T-cell (primary cell): ENCODE measurements around the gene CASP6. TPM values are rescaled to one million over a fixed set of nuclear protein-coding genes. Genes with fewer than 3 reads are reported as not detected.
A peak's percentile ranks its signal among the peaks of the same experiment; 100 is the strongest.

Source experiments
- ATAC-seq, 4 experiments: fragments of 200-7000 bp in 3 of 4; fragments of 150-1000 bp in 1 of 4; cut with Tn5 transposase; replicated peaks in 1 of 4; 1 replicate in 3 of 4; 2 replicates in 1 of 4; pipeline ENCODE4 v1.10.0; 2021; ENCODE audit warnings: moderate library complexity in 3 of 4, mild to moderate bottlenecking in 2 of 4, moderate number of reproducible peaks in 1 of 4
- CTCF ChIA-PET, 2 donors: fragments of 300-600 bp; sonication (Branson Sonifier 250); formaldehyde crosslinking; loops; one replicate each; lab custom pipeline; 2022; ENCODE audit warnings: antibody characterized with exemption in 2 of 2; lab: Charles Lee
- POLR2A ChIA-PET, 2 donors: fragments of 300-600 bp; sonication (Branson Sonifier 250); formaldehyde crosslinking; loops; one replicate each; lab custom pipeline; 2022; ENCODE audit warnings: antibody characterized with exemption in 2 of 2; lab: Charles Lee
- DNase-seq, 35 experiments: peaks; one replicate each; pipeline versions ENCODE4 v3.0.0 to v3.0.0-alpha.2; 2013 to 2023
- H3K27ac ChIP-seq: one replicate; pipeline ENCODE4 v1.5.1; 2013; ENCODE audit warnings: low read length
- H3K27me3 ChIP-seq, 2 experiments: replicated peaks in 1 of 2; 1 replicate in 1 of 2; 2 replicates in 1 of 2; pipeline versions ENCODE4 v1.6.1 to v1.7.0; 2013; ENCODE audit warnings: low read length in 1 of 2, mixed read lengths in 1 of 2; ENCODE audit not compliant: control insufficient read depth in 2 of 2, insufficient read depth in 2 of 2; ENCODE audit errors: extremely low read depth in 1 of 2
- H3K36me3 ChIP-seq, 2 donors: 1 replicate in 1 of 2; 2 replicates in 1 of 2; pipeline versions ENCODE4 v1.6.1 to v1.7.0; 2013; ENCODE audit warnings: low read length in 1 of 2; ENCODE audit not compliant: control insufficient read depth in 2 of 2, insufficient read depth in 1 of 2; ENCODE audit errors: extremely low read depth in 1 of 2
- H3K4me1 ChIP-seq, 2 experiments: 1 replicate in 1 of 2; 2 replicates in 1 of 2; pipeline versions ENCODE4 v1.6.1 to v1.7.0; 2013; ENCODE audit warnings: low read length in 2 of 2, mixed read lengths in 1 of 2; ENCODE audit not compliant: insufficient read depth in 2 of 2, control insufficient read depth in 1 of 2; ENCODE audit errors: extremely low read depth in 1 of 2
- H3K4me3 ChIP-seq, 2 donors: 1 replicate in 1 of 2; 2 replicates in 1 of 2; pipeline versions ENCODE4 v1.5.1 to v1.7.0; 2013; ENCODE audit warnings: mild to moderate bottlenecking in 2 of 2, low read length in 1 of 2, moderate library complexity in 1 of 2; ENCODE audit not compliant: control insufficient read depth in 1 of 2; ENCODE audit errors: extremely low read depth in 1 of 2
- H3K9me3 ChIP-seq: 2 replicates; pipeline ENCODE4 v1.7.0; 2013
- H3K27ac Mint-ChIP-seq, 2 donors: one replicate each; pipeline ENCODE4 v1.8.0; 2020 to 2021; ENCODE audit warnings: mild to moderate bottlenecking in 2 of 2, mixed read lengths in 2 of 2
- H3K27me3 Mint-ChIP-seq, 2 donors: one replicate each; pipeline ENCODE4 v1.8.0; 2021 to 2022; ENCODE audit warnings: mixed read lengths in 2 of 2
- H3K36me3 Mint-ChIP-seq: one replicate; pipeline ENCODE4 v1.8.0; 2021; ENCODE audit warnings: mixed read lengths
- H3K4me1 Mint-ChIP-seq, 3 donors: one replicate each; pipeline ENCODE4 v1.8.0; 2020 to 2022; ENCODE audit warnings: mixed read lengths in 3 of 3, mild to moderate bottlenecking in 1 of 3
- H3K4me3 Mint-ChIP-seq, 3 donors: one replicate each; pipeline ENCODE4 v1.8.0; 2020 to 2022; ENCODE audit warnings: mild to moderate bottlenecking in 3 of 3, mixed read lengths in 3 of 3, moderate library complexity in 3 of 3
- H3K9me3 Mint-ChIP-seq, 3 donors: one replicate each; pipeline ENCODE4 v1.8.0; 2020 to 2022; ENCODE audit warnings: mixed read lengths in 3 of 3
- WGBS: methylation state at CpG from one replicate; pipeline ENCODE4 v1.1.5; 2013; ENCODE audit warnings: missing lambda C conversion rate; ENCODE audit not compliant: insufficient coverage; 5-methylcytosine and 5-hydroxymethylcytosine counted together
- total RNA-seq, 35 experiments: library from RNA in 6 of 35; stranded (reverse) in 6 of 35; fragments of 120-200 nt in 1 of 35; gene quantifications; one replicate each; pipeline versions ENCODE4 v1.2.1 to v1.2.4 and lab custom pipeline; 2013 to 2026

CASP6 gene
- total RNA-seq, 5 donors from 2014 or later (not counting 1 experiment from before 2014, with no cell fraction given), result 16.8 to 23.2 (median 18.3) TPM

DNA sequence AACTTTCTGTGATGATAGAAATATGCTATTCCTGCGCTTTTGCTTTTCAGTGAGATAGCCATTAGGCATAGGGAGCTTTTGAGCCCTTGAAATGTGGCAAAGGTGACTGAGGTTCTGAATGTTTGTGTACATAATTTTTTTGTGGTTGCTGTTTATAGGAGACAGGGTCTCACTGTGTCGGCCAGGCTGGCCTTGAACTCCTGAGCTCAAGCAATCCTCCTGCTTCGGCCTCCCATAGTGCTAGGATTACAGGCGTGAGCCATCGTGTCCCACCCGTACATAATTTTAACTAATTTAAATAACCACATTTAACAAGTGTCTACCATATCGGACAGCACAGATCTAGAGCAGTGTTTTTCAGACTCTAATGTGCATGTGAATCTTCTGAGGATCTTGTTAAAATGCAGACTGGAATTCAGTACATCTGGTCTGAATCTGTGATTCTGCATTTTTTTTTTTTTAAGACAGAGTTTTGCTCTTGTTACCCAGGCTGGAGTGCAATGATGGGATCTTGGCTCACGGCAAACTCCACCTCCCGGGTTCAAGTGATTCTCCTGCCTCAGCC, 45.3 kb downstream of the CASP6 start:
- Histone ChIP-seq H3K9me3 (no peaks in the 10 kb centered on the region), H3K27ac (no peak overlapping the region), H3K27me3 (no peaks in the 10 kb centered on the region), H3K4me1 (peaks cover 4 to 22% of the 10 kb centered on the region in 2 experiments), H3K36me3 (peaks cover 0 to 21% of the 10 kb centered on the region in 2 donors), H3K4me3 (no peak overlapping the region)
- ChIA-PET POLR2A (interaction anchor here in 1 of 2 donors (0.6 to 1.5 kb wide), 2 partner anchors 9 to 19 kb away, joined by 4 to 6 read pairs; no protein-coding TSS in a partner anchor), CTCF (interaction anchor here (0.7 to 1.7 kb wide), 4 partner anchors 10 to 167 kb away, joined by 3 to 8 read pairs (median 4); no protein-coding TSS in a partner anchor)
- WGBS, result 100% methylated on average over 2 of the region's 9 CpGs
- Mint-ChIP-seq H3K4me1 (peaks cover 40 to 57% (median 49%) of the 10 kb centered on the region in 3 donors), H3K27ac (peak overlapping the region; percentile 24 to 73), H3K4me3 (no peak overlapping the region), H3K9me3 (peaks cover 0 to 4% (median 0%) of the 10 kb centered on the region in 3 donors), H3K27me3 (no peaks in the 10 kb centered on the region), H3K36me3 (peaks cover 30% of the 10 kb centered on the region)
- DNase-seq (no peak), ATAC-seq (no peak)

DNA sequence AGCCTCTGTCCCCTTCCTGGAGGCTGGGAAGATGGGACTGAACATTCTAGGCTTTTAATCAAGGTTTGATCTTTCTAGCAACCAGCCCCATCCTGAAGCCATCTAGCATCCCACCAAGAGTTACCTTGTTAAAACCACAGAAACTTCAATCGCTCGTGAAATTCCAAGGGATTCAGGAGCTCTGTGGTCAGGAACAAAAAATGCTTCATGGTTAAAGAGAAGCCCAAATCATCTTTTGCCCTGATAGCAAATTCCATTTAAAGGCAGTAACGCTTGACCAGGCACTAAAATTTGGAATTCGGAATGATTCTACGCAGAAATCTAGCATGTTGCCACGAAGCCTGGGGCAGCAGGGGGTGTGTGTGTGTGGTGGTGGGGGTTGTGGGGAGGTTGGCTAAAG, 47.8 kb downstream of the CASP6 start:
- Mint-ChIP-seq H3K36me3 (peaks cover 33% of the 10 kb centered on the region), H3K4me3 (no peak overlapping the region), H3K9me3 (peaks cover 0 to 18% (median 0%) of the 10 kb centered on the region in 3 donors), H3K27ac (peak overlapping the region; percentile 16 to 86), H3K27me3 (no peaks in the 10 kb centered on the region), H3K4me1 (peaks cover 48 to 70% (median 56%) of the 10 kb centered on the region in 3 donors)
- Histone ChIP-seq H3K27ac (peak overlapping the region; percentile 22), H3K36me3 (peaks cover 0 to 19% of the 10 kb centered on the region in 2 donors), H3K4me1 (peaks cover 11 to 26% of the 10 kb centered on the region in 2 experiments), H3K9me3 (peaks cover 2% of the 10 kb centered on the region), H3K27me3 (no peaks in the 10 kb centered on the region), H3K4me3 (no peak overlapping the region)
- no peak for ATAC-seq
- 46% methylated on average over 6 of the region's 6 CpGs for WGBS
- no peak for DNase-seq
- CTCF ChIA-PET, result no interaction called here
- POLR2A ChIA-PET, result no interaction called here

GRCh38 chr4:109649872-109650271, 53.4 kb downstream of the CASP6 start:
- DNase-seq, result peak in 1 of 35 experiments; percentile 34
- peak in 2 of 4 experiments; percentile 36 to 42 for ATAC-seq
- no peak overlapping the region for H3K4me3 ChIP-seq

GRCh38 chr4:109648997-109649575, 54.2 kb downstream of the CASP6 start:
- ATAC-seq (peak; percentile 19 to 58 (median 33)), DNase-seq (peak in 1 of 35 experiments; percentile 39)
- POLR2A ChIA-PET, result interaction anchor here (0.6 to 1.0 kb wide), 10 partner anchors 10 to 89 kb away, joined by 3 to 11 read pairs (median 6); partner anchors contain the start of gene MCUB (in 1 of the 2)
- Histone ChIP-seq H3K4me3 (no peak overlapping the region), H3K4me1 (peaks cover 32 to 49% of the 10 kb centered on the region in 2 experiments), H3K27me3 (no peaks in the 10 kb centered on the region), H3K9me3 (peaks cover 2% of the 10 kb centered on the region), H3K27ac (peak overlapping the region; percentile 80), H3K36me3 (peaks cover 0 to 12% of the 10 kb centered on the region in 2 donors)
- H3K27ac Mint-ChIP-seq, result peak overlapping the region; percentile 91 to 94
- peaks cover 0 to 22% (median 0%) of the 10 kb centered on the region in 3 donors for H3K9me3 Mint-ChIP-seq
- H3K36me3 Mint-ChIP-seq, result peaks cover 27% of the 10 kb centered on the region
- no peaks in the 10 kb centered on the region for H3K27me3 Mint-ChIP-seq
- CTCF ChIA-PET, result interaction anchor here (0.6 to 1.5 kb wide), 10 partner anchors 10 to 526 kb away, joined by 3 to 10 read pairs (median 5); partner anchors contain the start of genes CASP6 (in 1 of the 2) and MCUB (in 1 of the 2)
- WGBS, result no CpG with 5 or more reads among the region's 2 CpGs
- H3K4me1 Mint-ChIP-seq, result peaks cover 35 to 48% (median 45%) of the 10 kb centered on the region in 3 donors
- H3K4me3 Mint-ChIP-seq, result peak overlapping the region in 2 of 3 donors; percentile 68 to 70

More at GRCh38 chr4:109649872-109650271, 53.4 kb downstream of the CASP6 start:
- H3K27ac ChIP-seq, result peak overlapping the region; percentile 80
- peaks cover 2% of the 10 kb centered on the region for H3K9me3 ChIP-seq
- WGBS, result no CpG with 5 or more reads among the region's 1 CpG
- no peaks in the 10 kb centered on the region for H3K27me3 ChIP-seq
- Mint-ChIP-seq H3K4me3 (peak overlapping the region in 1 of 3 donors; percentile 51), H3K9me3 (peaks cover 0 to 22% (median 0%) of the 10 kb centered on the region in 3 donors), H3K27ac (peak overlapping the region; percentile 93 to 94), H3K4me1 (peaks cover 38 to 54% (median 50%) of the 10 kb centered on the region in 3 donors), H3K36me3 (peaks cover 32% of the 10 kb centered on the region), H3K27me3 (no peaks in the 10 kb centered on the region)
- ChIA-PET POLR2A (no interaction called here), CTCF (no interaction called here)
- peaks cover 0 to 12% of the 10 kb centered on the region in 2 donors for H3K36me3 ChIP-seq
- H3K4me1 ChIP-seq, result peaks cover 32 to 43% of the 10 kb centered on the region in 2 experiments

DNA sequence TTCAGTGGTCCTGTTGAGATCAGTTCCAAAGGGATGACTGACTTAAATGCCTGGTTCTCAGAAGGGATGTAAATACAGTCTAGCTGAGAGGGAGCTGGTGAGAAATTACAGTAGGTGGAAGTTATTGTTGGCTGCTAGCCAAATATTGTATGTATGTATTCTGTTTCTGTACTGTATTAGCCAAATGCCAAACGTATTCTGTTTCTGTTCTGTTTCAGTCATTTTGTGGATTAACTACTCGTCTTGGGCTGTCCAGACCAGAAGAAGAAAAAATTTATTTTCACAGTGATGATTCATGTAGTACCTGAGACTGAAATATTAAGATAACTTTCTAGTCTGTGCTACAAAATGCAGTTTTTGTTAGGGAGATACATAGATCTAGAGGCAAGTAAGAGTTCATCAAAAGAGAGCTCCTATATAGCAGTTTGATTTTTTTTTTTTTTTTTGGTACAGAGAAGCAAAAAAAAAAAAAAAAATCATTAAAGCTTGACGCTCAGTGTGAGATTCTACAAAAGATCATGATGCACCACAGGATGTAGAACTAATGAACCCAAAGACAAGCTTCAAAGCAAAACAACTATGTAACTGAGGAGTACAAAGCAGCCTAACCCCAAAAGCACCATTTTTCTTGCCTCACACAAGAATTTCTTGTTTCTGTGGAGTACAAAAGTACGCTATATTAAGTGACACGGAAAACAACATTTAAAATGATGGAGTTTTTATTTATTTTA, 54.8 kb downstream of the CASP6 start:
- H3K4me1 ChIP-seq, result peaks cover 32 to 49% of the 10 kb centered on the region in 2 experiments
- H3K27me3 Mint-ChIP-seq, result no peaks in the 10 kb centered on the region
- no peak overlapping the region for H3K4me3 ChIP-seq
- peak overlapping the region; percentile 91 to 94 for H3K27ac Mint-ChIP-seq
- peaks cover 35 to 47% (median 44%) of the 10 kb centered on the region in 3 donors for H3K4me1 Mint-ChIP-seq
- H3K9me3 Mint-ChIP-seq, result peaks cover 0 to 21% (median 0%) of the 10 kb centered on the region in 3 donors
- H3K4me3 Mint-ChIP-seq, result peak overlapping the region in 2 of 3 donors; percentile 68
- peak; percentile 86 to 94 (median 88) for ATAC-seq
- H3K36me3 ChIP-seq, result peaks cover 0 to 12% of the 10 kb centered on the region in 2 donors
- H3K36me3 Mint-ChIP-seq, result peaks cover 23% of the 10 kb centered on the region
- H3K27ac ChIP-seq, result peak overlapping the region; percentile 82
- ChIA-PET CTCF (interaction anchor here (0.5 to 1.5 kb wide), 11 partner anchors 9 to 525 kb away, joined by 3 to 10 read pairs (median 5); partner anchors contain the start of genes CASP6 (in 1 of the 2) and MCUB (in 1 of the 2)), POLR2A (interaction anchor here (0.6 to 1.0 kb wide), 15 partner anchors 10 to 1028 kb away, joined by 3 to 11 read pairs (median 6); partner anchors contain the start of genes MCUB (in 1 of the 2) and RPL34 (in 1 of the 2))
- WGBS, result 0% methylated on average over 2 of the region's 5 CpGs
- peak in 17 of 35 experiments; percentile 7 to 82 (median 30) for DNase-seq
- H3K27me3 ChIP-seq, result no peaks in the 10 kb centered on the region
- H3K9me3 ChIP-seq, result peaks cover 2% of the 10 kb centered on the region
